IMR-90 (cell line): Measurements from ENCODE around the gene GCNA.

Experiments used
- BHLHE40 ChIP-seq: fragments of 150-350 bp; IDR thresholded peaks from 2 replicates; pipeline ENCODE4 v1.6.1; 2016; ENCODE audit warnings: mild to moderate bottlenecking, low read depth, low read length
- CEBPB ChIP-seq: IDR thresholded peaks from 2 replicates; pipeline ENCODE4 v1.6.1; 2012; ENCODE audit warnings: low read depth, low read length, improper control_type of control experiment
- CHD1 ChIP-seq: IDR thresholded peaks from 2 replicates; pipeline ENCODE4 v1.6.1; 2012; ENCODE audit warnings: low read depth, low read length, improper control_type of control experiment
- CTCF ChIP-seq: conservative IDR thresholded peaks from 2 replicates; pipeline ENCODE4 v1.5.1; 2012; ENCODE audit warnings: mild to moderate bottlenecking, low read depth, low read length, improper control_type of control experiment
- MXI1 ChIP-seq: IDR thresholded peaks from 2 replicates; pipeline ENCODE4 v1.6.1; 2012; ENCODE audit warnings: low read depth, mild to moderate bottlenecking, low read length, moderate library complexity, borderline replicate concordance
- POLR2A ChIP-seq: IDR thresholded peaks from 2 replicates; pipeline ENCODE4 v1.6.1; 2012; ENCODE audit warnings: mild to moderate bottlenecking, low read depth, low read length
- RAD21 ChIP-seq: IDR thresholded peaks from 2 replicates; pipeline ENCODE4 v1.6.1; 2012; ENCODE audit warnings: low read length, improper control_type of control experiment
- RCOR1 ChIP-seq: IDR thresholded peaks from 2 replicates; pipeline ENCODE4 v1.6.1; 2012; ENCODE audit warnings: mild to moderate bottlenecking, low read length, improper control_type of control experiment; ENCODE audit not compliant: insufficient replicate concordance
- RFX5 ChIP-seq: IDR thresholded peaks from 2 replicates; pipeline ENCODE4 v1.8.0; 2012; ENCODE audit warnings: low read depth, mild to moderate bottlenecking, low read length, moderate library complexity
- SMC3 ChIP-seq: fragments of 150-350 bp; IDR thresholded peaks from 2 replicates; pipeline ENCODE4 v1.6.1; 2016; ENCODE audit warnings: low read depth, mild to moderate bottlenecking, antibody characterized with exemption, low read length, moderate library complexity
- USF2 ChIP-seq: fragments of 150-350 bp; IDR thresholded peaks from 2 replicates; pipeline ENCODE4 v1.6.1; 2017; ENCODE audit warnings: mild to moderate bottlenecking, antibody characterized with exemption, low read length, low read depth

- TF ChIP-seq POLR2A: no peak
- no peak for TF ChIP-seq USF2
- TF ChIP-seq CTCF: no peak
- no peak for TF ChIP-seq CEBPB
- no peak for TF ChIP-seq SMC3
- no peak for TF ChIP-seq RFX5
- no peak for TF ChIP-seq RCOR1
- no peak for TF ChIP-seq BHLHE40
- TF ChIP-seq CHD1: no peak
- TF ChIP-seq MXI1: no peak
- no peak for TF ChIP-seq RAD21
These were observed 34.0 kb downstream of the GCNA start for GRCh38 chrX:71612256-71612655.
